Activated naive CD4-positive, alpha-beta T cell (primary cell): ENCODE results near the gene LXN.

Experiments used
- DNase-seq, 4 experiments: peaks; one replicate each; lab custom pipeline; 2025; lab: John Stamatoyannopoulos, UW

Gene LXN

GRCh38 chr3:158668506-158668905 is 3.9 kb downstream of the LXN start:
- DNase-seq: no peak

DNA sequence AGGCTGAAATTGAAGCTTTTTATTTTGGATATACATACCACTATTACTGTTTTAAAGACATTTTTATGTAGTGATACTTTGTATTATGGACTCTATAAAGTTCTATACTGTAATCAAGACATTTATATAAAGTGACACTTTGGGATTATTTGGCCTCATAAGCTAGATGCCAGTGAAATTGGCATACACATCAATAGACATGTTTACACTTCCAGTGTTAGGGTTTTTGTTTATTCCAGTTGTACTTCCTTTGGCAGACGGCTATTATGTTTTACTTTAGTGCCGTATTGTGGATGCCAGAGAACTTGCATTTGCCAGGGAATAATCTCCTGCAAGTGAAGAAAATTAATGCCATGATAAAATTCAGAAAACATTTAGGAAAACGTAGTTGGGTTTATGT is 6.0 kb downstream of the LXN start:
- no peak for DNase-seq

DNA sequence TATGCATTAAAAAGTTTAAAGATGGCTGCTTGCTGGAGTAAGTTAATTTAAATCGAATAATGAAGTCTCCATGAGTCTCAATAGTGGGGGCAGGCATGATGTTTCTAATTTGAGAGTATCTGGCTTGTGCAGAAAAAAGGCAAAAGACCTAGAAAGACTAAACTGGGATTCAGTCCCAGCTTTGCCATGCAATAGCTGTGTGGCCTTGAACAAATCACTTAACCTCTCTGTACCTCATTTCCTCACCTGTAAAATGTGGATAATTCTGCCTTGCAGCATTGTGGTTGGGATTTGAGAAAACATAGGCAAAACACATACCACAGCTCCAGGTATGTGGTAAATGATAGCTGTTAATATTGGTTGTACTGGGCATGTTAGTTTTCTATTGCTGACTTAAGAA is 8.6 kb downstream of the LXN start:
- no peak for DNase-seq

- DNase-seq: no peak
Observed at GRCh38 chr3:158663246-158663645, 9.2 kb downstream of the LXN start.

DNA sequence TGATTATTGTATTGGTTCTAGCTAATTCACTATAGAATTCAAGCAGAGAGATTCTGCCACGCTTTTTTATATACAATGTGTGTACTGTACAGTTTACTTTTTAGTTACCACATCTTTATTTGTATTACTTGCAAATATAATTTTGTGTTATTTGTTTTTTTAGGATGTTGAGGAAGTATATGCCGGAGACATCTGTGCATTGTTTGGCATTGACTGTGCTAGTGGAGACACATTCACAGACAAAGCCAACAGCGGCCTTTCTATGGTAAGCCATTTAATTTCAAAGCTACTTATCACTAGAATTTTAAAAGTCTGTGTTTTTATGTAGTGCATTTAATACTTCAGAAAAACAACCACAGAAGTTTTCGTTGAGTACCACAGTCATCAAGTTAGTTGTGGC is 11.7 kb downstream of the LXN start:
- no peak for DNase-seq

- peak in 2 of 4 experiments; percentile 2 to 8 for DNase-seq
Observed at GRCh38 chr3:158659454-158660237, 12.8 kb downstream of the LXN start.

DNA sequence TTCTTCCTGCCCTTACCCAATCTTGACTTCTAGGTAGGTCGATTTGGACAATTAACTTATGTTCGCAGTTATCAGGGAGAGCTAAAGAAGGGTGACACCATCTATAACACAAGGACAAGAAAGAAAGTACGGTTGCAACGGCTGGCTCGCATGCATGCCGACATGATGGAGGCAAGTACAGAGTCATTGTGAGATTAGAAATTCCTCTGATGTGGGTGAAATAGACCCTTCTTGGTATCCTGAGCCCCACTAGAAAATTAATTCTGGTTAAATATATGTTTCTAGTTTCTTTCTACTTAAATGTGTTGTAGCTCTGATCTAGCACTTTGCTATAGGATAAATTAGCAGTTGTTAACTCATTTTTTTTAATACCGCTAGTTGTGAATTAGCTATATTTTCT is 13.6 kb downstream of the LXN start:
- DNase-seq: no peak

DNA sequence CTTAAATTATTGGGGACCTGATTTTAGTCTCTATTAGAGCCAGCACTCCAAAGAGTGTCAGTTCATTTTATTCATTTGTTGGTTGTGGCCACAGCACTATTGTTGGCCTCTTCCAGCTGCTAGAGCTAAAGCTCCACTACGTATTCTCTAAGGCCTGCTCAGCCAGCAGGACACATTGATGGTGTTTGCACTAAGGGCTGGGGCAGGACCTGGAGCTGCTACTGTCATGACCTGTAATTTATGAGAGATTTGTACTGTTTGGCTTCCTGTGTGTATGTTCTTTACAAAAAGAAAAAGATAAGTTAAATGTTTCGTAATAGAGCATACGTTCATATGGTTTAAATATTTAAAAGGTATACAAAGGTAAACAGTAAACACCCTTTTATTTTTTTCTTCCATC is 20.0 kb downstream of the LXN start:
- DNase-seq: no peak

DNA sequence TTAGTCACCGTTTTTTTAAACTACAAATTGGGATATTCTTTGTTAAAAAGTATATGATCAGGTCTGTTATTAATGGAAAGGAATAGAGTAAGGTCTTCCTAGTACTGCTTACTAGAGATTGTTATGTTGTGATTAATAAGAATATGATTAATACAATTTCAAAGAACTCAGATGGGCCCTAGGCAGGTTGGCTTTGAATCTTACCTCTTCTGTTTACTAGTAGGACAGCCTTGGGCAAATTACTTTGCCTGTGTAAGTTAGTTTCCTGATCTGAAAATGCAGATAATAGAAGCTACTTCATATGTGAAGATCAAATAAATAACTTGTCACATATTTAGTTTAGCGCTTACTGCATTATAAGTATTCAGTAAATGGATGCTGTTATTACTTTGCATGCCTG is 21.3 kb downstream of the LXN start:
- DNase-seq: no peak

GRCh38 chr3:158649791-158650190 is 22.7 kb downstream of the LXN start:
- DNase-seq: no peak

- peak; percentile 58 to 76 (median 68) for DNase-seq
Observed at GRCh38 chr3:158644345-158644908, 28.0 kb downstream of the LXN start, which contains the start of gene GFM1. GFM1 (plus strand) TSS chr3:158644527; CDS start chr3:158644635, 108 bp downstream.

GRCh38 chr3:158642474-158643210 is 29.8 kb downstream of the LXN start:
- DNase-seq: no peak

- DNase-seq: no peak
Observed at GRCh38 chr3:158642005-158642404, 30.4 kb downstream of the LXN start.

DNA sequence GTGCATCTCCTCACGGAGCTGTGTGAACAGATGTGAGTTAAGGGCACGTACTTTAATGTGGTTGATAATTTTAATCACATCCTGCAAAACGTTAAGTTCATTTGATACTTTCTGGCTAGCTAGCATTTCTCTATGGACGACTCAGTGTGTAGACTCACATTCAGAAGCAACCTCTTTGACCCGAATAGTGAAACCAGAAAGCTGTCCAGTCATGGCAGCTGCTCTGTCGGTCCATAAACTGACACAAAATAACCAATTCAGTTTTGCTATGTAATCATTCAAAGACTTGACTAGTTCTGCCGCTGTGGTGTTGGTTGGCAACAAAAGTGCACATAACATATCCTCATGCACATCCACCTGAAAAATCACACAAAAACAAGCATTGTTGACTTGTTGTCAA is 31.8 kb downstream of the LXN start:
- no peak for DNase-seq

DNA sequence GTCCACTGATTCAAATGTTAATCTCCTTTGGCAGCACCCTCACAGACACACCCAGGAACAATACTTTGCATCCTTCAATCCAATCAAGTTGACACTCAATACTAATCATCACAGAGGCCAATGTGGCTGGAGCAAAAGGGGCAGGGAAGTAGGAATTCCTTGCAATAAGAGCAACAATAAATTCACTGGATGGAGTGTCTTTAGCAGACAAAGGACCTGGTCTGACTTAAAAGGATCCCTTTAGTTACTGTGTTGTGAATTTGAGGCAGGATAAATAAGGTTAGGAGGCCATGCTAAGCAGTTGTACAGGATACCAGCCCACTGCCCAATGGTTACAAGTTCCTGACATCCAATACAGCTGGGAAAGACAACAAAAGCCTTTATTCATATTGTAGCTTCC is 40.5 kb downstream of the LXN start:
- DNase-seq: no peak

GRCh38 chr3:158625881-158626280 is 46.6 kb downstream of the LXN start:
- no peak for DNase-seq

DNA sequence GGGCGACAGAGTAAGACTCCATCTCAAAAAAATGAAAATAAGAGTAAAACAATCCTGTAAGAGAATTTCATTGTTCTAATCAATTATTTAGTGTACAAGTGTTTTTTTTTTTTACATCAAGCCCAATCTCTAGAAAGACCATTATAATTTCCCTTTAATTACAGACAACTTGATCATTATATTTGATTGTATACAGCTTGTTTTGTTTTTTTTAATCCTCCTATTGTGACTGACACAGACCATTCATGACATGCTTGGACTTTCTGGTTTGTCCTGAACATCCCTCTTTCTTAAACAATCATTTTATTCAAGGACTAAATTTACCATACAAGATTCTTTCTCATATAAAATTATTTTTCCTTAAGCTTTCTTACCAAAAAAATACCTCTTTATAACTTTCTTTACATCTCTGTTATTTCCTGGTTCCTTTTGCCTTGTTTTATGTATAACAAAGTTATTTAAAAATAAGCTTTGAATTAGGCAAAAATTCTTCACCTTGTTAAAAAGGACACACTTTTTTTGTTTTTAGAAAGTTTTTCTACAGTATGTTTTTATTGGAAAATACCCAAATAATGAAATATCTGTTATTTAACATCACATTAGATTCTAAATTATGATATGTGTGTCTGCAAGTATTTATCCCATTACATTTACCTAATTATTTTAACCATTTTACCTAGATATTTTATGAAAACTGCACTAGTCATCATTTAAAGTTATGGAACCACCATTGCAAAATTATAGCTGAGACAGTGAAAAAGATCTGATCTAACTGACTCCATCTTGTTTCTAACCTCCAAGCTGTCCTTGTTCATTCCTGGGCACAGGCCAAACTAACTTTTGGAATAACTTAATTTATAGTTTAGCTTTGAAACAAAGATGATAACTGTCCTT is 54.2 kb downstream of the LXN start:
- no peak for DNase-seq
